K562 (cell line): ENCODE results near the gene FAAH. TPM values are rescaled to one million over a fixed set of nuclear protein-coding genes. Genes with fewer than 3 reads are reported as not detected.

Experiments
- ATAC-seq: fragments of 200-7000 bp; cut with Tn5 transposase; 3 replicates; pipeline ENCODE4 v1.9.1; 2020; ENCODE audit warnings: moderate library complexity
- BruUV-seq: library from RNA; stranded (reverse); fragments of 400-500 nt; replicated peaks from 2 replicates; lab custom pipeline; 2021; lab: Mats Ljungman, UMichigan
- CTCF ChIA-PET: fragments of 300-600 bp; formaldehyde crosslinking; extraction: SDS; loops from one replicate; lab custom pipeline; 2021; ENCODE audit warnings: low intra/inter-chr PET ratio; lab: Yijun Ruan, JAX
- POLR2A ChIA-PET: fragments of 300-600, 350-650 bp; sonication (Branson Sonifier 250); formaldehyde crosslinking; extraction: SDS; loops from one replicate; lab custom pipeline; 2021; ENCODE audit warnings: antibody characterized with exemption, inconsistent platforms; lab: Yijun Ruan, JAX
- DNase-seq, 4 experiments: peaks; one replicate each; pipeline versions ENCODE4 v3.0.0 to v3.0.0-alpha.2; 2011 to 2018; ENCODE audit warnings: low spot score in 3 of 4, mixed read lengths in 3 of 4; ENCODE audit errors: extremely low read depth in 1 of 4
- FAIRE-seq: peaks from 2 replicates; lab custom pipeline; 2011; peaks lifted over from hg19 to GRCh38; lab: Jason Lieb, UNC
- H2AFZ ChIP-seq: 2 replicates; pipeline ENCODE4 v1.6.0; 2011; ENCODE audit warnings: low read depth, low read length, control low read depth, inconsistent platforms
- H3K27ac ChIP-seq: fragments of 200-600 bp; 3 replicates; pipeline ENCODE4 v1.8.0; 2011; ENCODE audit warnings: low read depth, mild to moderate bottlenecking, control low read depth, inconsistent platforms, low read length, moderate library complexity, mixed read lengths; ENCODE audit errors: extremely low read depth
- H3K27me3 ChIP-seq, 2 experiments: fragments of 300-600 bp in 1 of 2; 2 replicates in 1 of 2; 3 replicates in 1 of 2; pipeline versions ENCODE4 v1.6.0 to v1.8.0; 2011; ENCODE audit warnings: inconsistent platforms in 2 of 2, low read length in 2 of 2, mild to moderate bottlenecking in 1 of 2, mixed read lengths in 1 of 2, moderate library complexity in 1 of 2; ENCODE audit not compliant: control insufficient read depth in 2 of 2, insufficient read depth in 2 of 2
- H3K36me3 ChIP-seq: fragments of 300-600 bp; 3 replicates; pipeline ENCODE4 v1.8.0; 2011; ENCODE audit warnings: mild to moderate bottlenecking, low read length, inconsistent platforms; ENCODE audit not compliant: control insufficient read depth, insufficient read depth
- H3K4me1 ChIP-seq, 2 experiments: fragments of 200-600 bp in 1 of 2; replicated peaks in 1 of 2; 2 replicates in 1 of 2; 3 replicates in 1 of 2; pipeline versions ENCODE4 v1.5.1 to v1.8.0; 2011; ENCODE audit warnings: inconsistent platforms in 2 of 2, low read length in 2 of 2, mild to moderate bottlenecking in 1 of 2, mixed read lengths in 1 of 2, moderate library complexity in 1 of 2; ENCODE audit not compliant: control insufficient read depth in 2 of 2, insufficient read depth in 2 of 2
- H3K4me2 ChIP-seq: 2 replicates; pipeline ENCODE4 v1.6.1; 2011; ENCODE audit warnings: low read length, control low read depth, inconsistent platforms, mixed read lengths; ENCODE audit not compliant: insufficient read depth
- H3K4me3 ChIP-seq: fragments of 200-600 bp; sonication (generic), shearing (Covaris generic); 2 replicates; pipeline ENCODE4 v1.5.1; 2016; ENCODE audit warnings: control low read depth, inconsistent platforms
- H3K79me2 ChIP-seq: fragments of 200-600 bp; 3 replicates; pipeline ENCODE4 v1.8.0; 2011; ENCODE audit warnings: low read length, inconsistent platforms; ENCODE audit not compliant: control insufficient read depth, insufficient read depth
- H3K9ac ChIP-seq, 2 experiments: 2 replicates each; pipeline versions ENCODE4 v1.6.0 to v1.6.1; 2011; ENCODE audit warnings: low read depth in 2 of 2, low read length in 2 of 2, control low read depth in 1 of 2, inconsistent platforms in 1 of 2, mild to moderate bottlenecking in 1 of 2, mixed read lengths in 1 of 2; ENCODE audit not compliant: insufficient read depth in 1 of 2
- H3K9me1 ChIP-seq: one replicate; pipeline ENCODE4 v1.6.0; 2011; ENCODE audit warnings: inconsistent platforms, mild to moderate bottlenecking, low read length, moderate library complexity; ENCODE audit not compliant: control insufficient read depth, insufficient read depth
- H3K9me3 ChIP-seq: replicated peaks from 2 replicates; pipeline ENCODE4 v1.5.1; 2011; ENCODE audit warnings: low read depth, low read length, inconsistent platforms; ENCODE audit not compliant: control insufficient read depth, insufficient read depth
- H4K20me1 ChIP-seq: replicated peaks from 2 replicates; pipeline ENCODE4 v1.6.1; 2011; ENCODE audit warnings: low read length, inconsistent platforms, mixed read lengths; ENCODE audit not compliant: control insufficient read depth, insufficient read depth
- CHD1 ChIP-seq: fragments of 200-600 bp; sonication (generic); IDR thresholded peaks from one replicate; pipeline ENCODE4 v1.6.1; 2012; ENCODE audit warnings: mild to moderate bottlenecking, moderate library complexity, low read length, inconsistent platforms
- MECOM ChIP-seq: fragments of 250-450 bp; sonication (Bioruptor Pico); IDR thresholded peaks from 2 replicates; pipeline ENCODE4 v1.8.0; 2022; ENCODE audit warnings: inconsistent platforms
- OTX1 ChIP-seq: fragments of 450-650 bp; formaldehyde crosslinking; IDR thresholded peaks from 2 replicates; pipeline ENCODE4 v1.4.0; 2022; ENCODE audit warnings: mild to moderate bottlenecking
- POLR2G ChIP-seq: fragments of 200-400 bp; formaldehyde crosslinking; IDR thresholded peaks from 2 replicates; pipeline ENCODE4 v1.6.1; 2017; ENCODE audit warnings: low read depth, mild to moderate bottlenecking, antibody characterized with exemption, low read length, moderate library complexity
- YBX1 ChIP-seq: fragments of 450-650 bp; IDR thresholded peaks from 2 replicates; pipeline ENCODE4 v1.7.1; 2016; ENCODE audit warnings: mild to moderate bottlenecking
- ZFP36 ChIP-seq: fragments of 150-350 bp; IDR thresholded peaks from 2 replicates; pipeline ENCODE4 v1.6.1; 2018; ENCODE audit warnings: low read length, low read depth; ENCODE audit not compliant: partially characterized antibody
- WGBS: fragments of 100-300 bp; shearing (Covaris generic); methylation state at CpG from one replicate; pipeline ENCODE4 v1.1.6; 2016; ENCODE audit warnings: low coverage, mixed read lengths; ENCODE audit not compliant: insufficient coverage; ENCODE audit errors: missing lambda C conversion rate; 5-methylcytosine and 5-hydroxymethylcytosine counted together
- in situ Hi-C: fragments of 300-500 bp; cut with MboI; formaldehyde crosslinking; loops from 4 replicates; pipeline ENCODE4 v1.15.0; 2018; ENCODE audit warnings: inconsistent platforms, mixed read lengths
- intact Hi-C: fragments of 100-400 bp; cut with micrococcal nuclease; formaldehyde crosslinking; loops from 2 replicates; pipeline ENCODE4 v1.14.2; 2022
- polyA plus RNA-seq, 8 experiments: library from polyadenylated mRNA; depleted of rRNA in 4 of 8; stranded (reverse) in 5 of 8; unstranded in 3 of 8; fragments of >200 nt; fragmentation: Nextera tagmentation in 2 of 8; fragmentation: Illumina TruSeq in 1 of 8; extraction: Ambion mirVana in 2 of 8; extraction: Trizol in 1 of 8; gene quantifications; 2 replicates each; pipeline versions ENCODE4 v1.2.1 to v1.2.3, GENCODE V29; 2011 to 2014; ENCODE audit warnings: inconsistent platforms in 1 of 8, missing spikeins in 1 of 8
- total RNA-seq, 7 experiments: library from RNA; depleted of rRNA in 6 of 7; stranded (reverse); fragments of >200 nt in 6 of 7; fragmentation: Illumina TruSeq in 2 of 7; extraction: Trizol in 2 of 7; gene quantifications; 2 replicates each; pipeline versions ENCODE4 v1.2.1 to v1.2.3, GENCODE V29; 2011 to 2021; ENCODE audit warnings: low replicate concordance in 1 of 7
- TF ChIP-seq, protein P1 (sequence below): fragments of 250-450 bp; sonication (Bioruptor Pico); IDR thresholded peaks from 2 replicates; pipeline ENCODE4 v1.5.0; 2020; ENCODE audit warnings: mild to moderate bottlenecking, borderline replicate concordance

FAAH gene
- total and polyA plus RNA-seq, 9 of the 15 experiments (the other 6 are each of a cell fraction or from before 2014, with no cell fraction given), result 0.06 to 1.1 (median 0.32) TPM

DNA sequence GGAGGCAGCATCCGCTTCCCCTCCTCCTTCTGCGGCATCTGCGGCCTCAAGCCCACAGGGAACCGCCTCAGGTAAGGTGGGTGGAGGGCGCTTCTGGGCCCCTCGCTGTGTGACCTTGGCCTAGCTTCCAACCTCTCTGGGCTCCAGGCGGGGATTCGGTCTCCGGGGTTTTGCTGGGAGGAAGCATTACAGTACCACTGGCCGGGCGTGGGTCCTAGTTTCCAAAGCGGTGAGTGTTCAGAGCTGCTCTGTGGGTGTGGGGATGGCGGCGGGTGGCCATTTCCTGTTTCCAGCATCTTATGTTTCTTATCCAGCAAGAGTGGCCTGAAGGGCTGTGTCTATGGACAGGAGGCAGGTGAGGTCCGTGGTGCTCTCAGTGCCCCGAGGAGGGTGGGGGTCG is 11.6 kb downstream of the FAAH start:
- H3K9me3 ChIP-seq, result no peaks in the 10 kb centered on the region
- no peak for ATAC-seq
- TF ChIP-seq ZFP36 (peak; percentile 46), POLR2G (no peak)
- H3K27me3 ChIP-seq, result no peaks in the 10 kb centered on the region
- no TSS peak for BruUV-seq
- peak overlapping the region in 1 of 2 experiments; percentile 3; a peak in 3 of 4 replicates for H3K9ac ChIP-seq
- 60% methylated on average over 16 of the region's 17 CpGs for WGBS
- intact Hi-C loops, result loop anchor here (1.0 to 5.0 kb wide), 4 partner anchors 37 to 123 kb away; no protein-coding TSS in a partner anchor
- POLR2A ChIA-PET, result interaction anchor here (0.6 to 0.7 kb wide), 2 partner anchors 66 to 130 kb away, joined by 3 to 4 read pairs; a partner anchor contains a TSS
- FAIRE-seq, result no peak
- no peaks in the 10 kb centered on the region for H3K79me2 ChIP-seq
- in situ Hi-C loops, result loop anchor here (5.0 kb wide), 1 partner anchor 132 kb away; a partner anchor contains a TSS
- no peaks in the 10 kb centered on the region for H3K36me3 ChIP-seq
- H3K4me1 ChIP-seq, result peaks cover 27 to 46% of the 10 kb centered on the region in 2 experiments; a peak in 4 of 5 replicates
- no peak overlapping the region for H3K4me3 ChIP-seq
- no peaks in the 10 kb centered on the region for H3K9me1 ChIP-seq
- peak in 1 of 4 experiments; percentile 24 for DNase-seq
- no peak overlapping the region for H3K27ac ChIP-seq
- H2AFZ ChIP-seq, result peak overlapping the region; percentile 74; the same call in 1 of the 2 replicates
- H4K20me1 ChIP-seq, result no peaks in the 10 kb centered on the region
- no peak overlapping the region for H3K4me2 ChIP-seq
- CTCF ChIA-PET, result interaction anchor here (0.6 to 2.4 kb wide), 10 partner anchors 36 to 1261 kb away, joined by 3 to 22 read pairs (median 4); no protein-coding TSS in a partner anchor

- H3K9ac ChIP-seq, result peak overlapping the region in 1 of 2 experiments; percentile 83; a peak in 2 of 4 replicates
- H3K9me3 ChIP-seq, result no peaks in the 10 kb centered on the region
- H3K4me1 ChIP-seq, result peaks cover 24 to 51% of the 10 kb centered on the region in 2 experiments; a peak in 4 of 5 replicates
- ChIA-PET CTCF (interaction anchor here (0.5 to 2.4 kb wide), 8 partner anchors 13 to 767 kb away, joined by 3 to 22 read pairs (median 4); no protein-coding TSS in a partner anchor), POLR2A (interaction anchor here (0.6 to 1.3 kb wide), 7 partner anchors 10 to 1685 kb away, joined by 3 to 5 read pairs (median 3); no protein-coding TSS in a partner anchor)
- no peaks in the 10 kb centered on the region for H3K79me2 ChIP-seq
- no peaks in the 10 kb centered on the region for H3K36me3 ChIP-seq
- in situ Hi-C loops, result loop anchor here (5.0 kb wide), 1 partner anchor 130 kb away; a partner anchor contains a TSS
- H3K27me3 ChIP-seq, result no peaks in the 10 kb centered on the region
- FAIRE-seq (peak; percentile 6), DNase-seq (no peak), ATAC-seq (no peak)
- no peak overlapping the region for H3K27ac ChIP-seq
- WGBS, result 69% methylated on average over 13 of the region's 13 CpGs
- H4K20me1 ChIP-seq, result no peaks in the 10 kb centered on the region
- H3K4me3 ChIP-seq, result no peak overlapping the region
- no TSS peak for BruUV-seq
- H3K4me2 ChIP-seq, result peak overlapping the region; percentile 43; the same call in 1 of the 2 replicates
- H3K9me1 ChIP-seq, result peaks cover 5% of the 10 kb centered on the region
- intact Hi-C loops, result loop anchor here (1.0 to 5.0 kb wide), 4 partner anchors 35 to 121 kb away; no protein-coding TSS in a partner anchor
- peak overlapping the region; percentile 74 for H2AFZ ChIP-seq
- TF ChIP-seq YBX1 (no peak), CHD1 (no peak), MECOM (CRISPR knock-in tag) (peak; percentile 32; the same call in 1 of the 2 replicates), OTX1 (no peak)
- TF ChIP-seq, protein P1, sequence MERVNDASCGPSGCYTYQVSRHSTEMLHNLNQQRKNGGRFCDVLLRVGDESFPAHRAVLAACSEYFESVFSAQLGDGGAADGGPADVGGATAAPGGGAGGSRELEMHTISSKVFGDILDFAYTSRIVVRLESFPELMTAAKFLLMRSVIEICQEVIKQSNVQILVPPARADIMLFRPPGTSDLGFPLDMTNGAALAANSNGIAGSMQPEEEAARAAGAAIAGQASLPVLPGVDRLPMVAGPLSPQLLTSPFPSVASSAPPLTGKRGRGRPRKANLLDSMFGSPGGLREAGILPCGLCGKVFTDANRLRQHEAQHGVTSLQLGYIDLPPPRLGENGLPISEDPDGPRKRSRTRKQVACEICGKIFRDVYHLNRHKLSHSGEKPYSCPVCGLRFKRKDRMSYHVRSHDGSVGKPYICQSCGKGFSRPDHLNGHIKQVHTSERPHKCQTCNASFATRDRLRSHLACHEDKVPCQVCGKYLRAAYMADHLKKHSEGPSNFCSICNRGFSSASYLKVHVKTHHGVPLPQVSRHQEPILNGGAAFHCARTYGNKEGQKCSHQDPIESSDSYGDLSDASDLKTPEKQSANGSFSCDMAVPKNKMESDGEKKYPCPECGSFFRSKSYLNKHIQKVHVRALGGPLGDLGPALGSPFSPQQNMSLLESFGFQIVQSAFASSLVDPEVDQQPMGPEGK (CRISPR knock-in tag), result no peak
These were observed 12.9 kb downstream of the FAAH start for GRCh38 chr1:46406881-46407608.
